ENCODE results near the gene GNA15. TPM values are rescaled to one million over a fixed set of nuclear protein-coding genes. Genes with fewer than 3 reads are reported as not detected.

GNA15 gene
- total RNA-seq, 1 experiment from 2014 or later: 6.2 TPM

- intact Hi-C loops (cut with micrococcal nuclease; ENCODE audit: unreplicated experiment) (no loop called here), in situ Hi-C loops (cut with HindIII; ENCODE audit: low pct_unique_long_range_greater_than_20kb, low sequenced_read_pairs) (no loop called here)
- Histone ChIP-seq H3K4me3 (ENCODE audit: low read depth in 2 of 2, low read length in 2 of 2) (no peak overlapping the region), H3K36me3 (ENCODE audit: control insufficient read depth, insufficient read depth, low read length) (no peaks in the 10 kb centered on the region; the same call in 1 of the 2 replicates), H3K27ac (ENCODE audit: low read length) (no peak overlapping the region), H3K27me3 (ENCODE audit: control insufficient read depth, insufficient read depth, low read length) (no peaks in the 10 kb centered on the region), H3K4me1 (ENCODE audit: control insufficient read depth, insufficient read depth, low read length) (no peaks in the 10 kb centered on the region), H3K9me3 (ENCODE audit: control insufficient read depth, insufficient read depth, low read depth, low read length) (no peaks in the 10 kb centered on the region)
- ChIA-PET POLR2A (no interaction called here), CTCF (no interaction called here)
- BruUV-seq (replicated peaks): no TSS peak
- TF ChIP-seq SIN3A (IDR thresholded peaks at IDR 0.05; ENCODE audit: borderline replicate concordance, insufficient read depth, low read depth, low read length): no peak
- ATAC-seq: no peak
- no peak for DNase-seq (ENCODE audit: low read depth, low spot score)
Observed at GRCh38 chr19:3187662-3188511, 52.1 kb downstream of the GNA15 start.

GRCh38 chr19:3188627-3189596 is 53.1 kb downstream of the GNA15 start:
- BruUV-seq (replicated peaks): no TSS peak
- TF ChIP-seq REST (IDR thresholded peaks at IDR 0.05; ENCODE audit: insufficient read depth in 1 of 2, low read depth in 2 of 2, low read length in 1 of 2) (no peak), POLR2AphosphoS5 (IDR thresholded peaks at IDR 0.05; ENCODE audit: low read depth, low read length) (no peak), SIN3A (IDR thresholded peaks at IDR 0.05; ENCODE audit: borderline replicate concordance, insufficient read depth, low read depth, low read length) (no peak), TCF7L2 (IDR thresholded peaks at IDR 0.05; ENCODE audit: low read depth, low read length) (no peak), CTCF (IDR thresholded peaks at IDR 0.05) (no peak)
- ChIA-PET POLR2A (interaction anchor here (0.5 kb wide), 1 partner anchor 949 kb away, joined by 5 read pairs; no protein-coding TSS in a partner anchor), CTCF (interaction anchor here (0.5 kb wide), 1 partner anchor 237 kb away, joined by 4 read pairs; no protein-coding TSS in a partner anchor)
- ATAC-seq: no peak
- H3K4me3 ChIP-seq (ENCODE audit: low read depth in 2 of 2, low read length in 2 of 2): no peak overlapping the region
- intact Hi-C loops (cut with micrococcal nuclease; ENCODE audit: unreplicated experiment): no loop called here
- no peaks in the 10 kb centered on the region for H3K27me3 ChIP-seq (ENCODE audit: control insufficient read depth, insufficient read depth, low read length)
- DNase-seq (ENCODE audit: low read depth, low spot score): no peak
- no peak overlapping the region for H3K27ac ChIP-seq (ENCODE audit: low read length)
- no peaks in the 10 kb centered on the region for H3K9me3 ChIP-seq (ENCODE audit: control insufficient read depth, insufficient read depth, low read depth, low read length)
- H3K4me1 ChIP-seq (ENCODE audit: control insufficient read depth, insufficient read depth, low read length): no peaks in the 10 kb centered on the region
- no peaks in the 10 kb centered on the region; the same call in 1 of the 2 replicates for H3K36me3 ChIP-seq (ENCODE audit: control insufficient read depth, insufficient read depth, low read length)
- in situ Hi-C loops (cut with HindIII; ENCODE audit: low pct_unique_long_range_greater_than_20kb, low sequenced_read_pairs): no loop called here
